NCI-H69 (cell line): ENCODE measurements around the gene RNF6.
A peak's percentile ranks its signal among the peaks of the same experiment; 100 is the strongest.

Experiments
- DNase-seq: peaks from one replicate; lab custom pipeline; 2025; lab: John Stamatoyannopoulos, UW

Gene RNF6

GRCh38 chr13:26225896-26226617 lies 3.9 kb upstream of the RNF6 start:
- DNase-seq = no peak

- no peak for DNase-seq
Measured at GRCh38 chr13:26222520-26223046, 469 bp upstream of the RNF6 start.

- peak; percentile 75 for DNase-seq
Measured at GRCh38 chr13:26221399-26221720, 754 bp downstream of the RNF6 start.

GRCh38 chr13:26220575-26220974 lies 1.5 kb downstream of the RNF6 start:
- DNase-seq = no peak

GRCh38 chr13:26219726-26220125 lies 2.4 kb downstream of the RNF6 start:
- DNase-seq = no peak

GRCh38 chr13:26216042-26216441 lies 6.1 kb downstream of the RNF6 start:
- no peak for DNase-seq

GRCh38 chr13:26213982-26214381 lies 8.1 kb downstream of the RNF6 start:
- DNase-seq = no peak

- no peak for DNase-seq
Measured at GRCh38 chr13:26213345-26213744, 8.8 kb downstream of the RNF6 start.

- no peak for DNase-seq
Measured at GRCh38 chr13:26208287-26208686, 13.8 kb downstream of the RNF6 start.

GRCh38 chr13:26202365-26202972 lies 19.6 kb downstream of the RNF6 start:
- peak; percentile 53 for DNase-seq

GRCh38 chr13:26200811-26201210 lies 21.3 kb downstream of the RNF6 start:
- DNase-seq = no peak

GRCh38 chr13:26198116-26198515 lies 24.0 kb downstream of the RNF6 start:
- peak; percentile 6 for DNase-seq

GRCh38 chr13:26197298-26197697 lies 24.8 kb downstream of the RNF6 start:
- no peak for DNase-seq

GRCh38 chr13:26186995-26187394 lies 35.1 kb downstream of the RNF6 start:
- peak; percentile 24 for DNase-seq

GRCh38 chr13:26186118-26186870 lies 35.8 kb downstream of the RNF6 start:
- peak; percentile 94 for DNase-seq

GRCh38 chr13:26185720-26186117 lies 36.4 kb downstream of the RNF6 start:
- DNase-seq = no peak

GRCh38 chr13:26184791-26185250 lies 37.3 kb downstream of the RNF6 start:
- peak; percentile 68 for DNase-seq

GRCh38 chr13:26183416-26183815 lies 38.7 kb downstream of the RNF6 start:
- no peak for DNase-seq

GRCh38 chr13:26179344-26179743 lies 42.8 kb downstream of the RNF6 start:
- no peak for DNase-seq

- DNase-seq = no peak
Measured at GRCh38 chr13:26168835-26169234, 53.3 kb downstream of the RNF6 start.

GRCh38 chr13:26168237-26168814 lies 53.8 kb downstream of the RNF6 start:
- no peak for DNase-seq

- no peak for DNase-seq
Measured at GRCh38 chr13:26163812-26164211, 58.3 kb downstream of the RNF6 start.
